Panc1 (cell line): ENCODE results near the gene DTNBP1.

Experiments used
- CTCF ChIP-seq: fragments of 450-650 bp; IDR thresholded peaks from 2 replicates; pipeline ENCODE4 v1.5.1; 2017; ENCODE audit warnings: mild to moderate bottlenecking
- POLR2AphosphoS5 ChIP-seq: IDR thresholded peaks from 2 replicates; pipeline ENCODE4 v1.6.1; 2012; ENCODE audit warnings: mild to moderate bottlenecking, low read depth, low read length, moderate library complexity
- SIN3A ChIP-seq: IDR thresholded peaks from 2 replicates; pipeline ENCODE4 v1.6.1; 2012; ENCODE audit warnings: low read depth, mild to moderate bottlenecking, low read length, moderate library complexity, borderline replicate concordance; ENCODE audit not compliant: insufficient read depth
- TCF7L2 ChIP-seq: IDR thresholded peaks from 2 replicates; pipeline ENCODE4 v1.6.1; 2011; ENCODE audit warnings: mild to moderate bottlenecking, low read depth, low read length, inconsistent platforms

- TF ChIP-seq TCF7L2 (no peak), SIN3A (no peak), CTCF (no peak), POLR2AphosphoS5 (no peak)
These were observed 84.0 kb downstream of the DTNBP1 start for GRCh38 chr6:15578716-15579391.
